ENCODE measurements around the gene LRRC10.

The LRRC10 gene

DNA sequence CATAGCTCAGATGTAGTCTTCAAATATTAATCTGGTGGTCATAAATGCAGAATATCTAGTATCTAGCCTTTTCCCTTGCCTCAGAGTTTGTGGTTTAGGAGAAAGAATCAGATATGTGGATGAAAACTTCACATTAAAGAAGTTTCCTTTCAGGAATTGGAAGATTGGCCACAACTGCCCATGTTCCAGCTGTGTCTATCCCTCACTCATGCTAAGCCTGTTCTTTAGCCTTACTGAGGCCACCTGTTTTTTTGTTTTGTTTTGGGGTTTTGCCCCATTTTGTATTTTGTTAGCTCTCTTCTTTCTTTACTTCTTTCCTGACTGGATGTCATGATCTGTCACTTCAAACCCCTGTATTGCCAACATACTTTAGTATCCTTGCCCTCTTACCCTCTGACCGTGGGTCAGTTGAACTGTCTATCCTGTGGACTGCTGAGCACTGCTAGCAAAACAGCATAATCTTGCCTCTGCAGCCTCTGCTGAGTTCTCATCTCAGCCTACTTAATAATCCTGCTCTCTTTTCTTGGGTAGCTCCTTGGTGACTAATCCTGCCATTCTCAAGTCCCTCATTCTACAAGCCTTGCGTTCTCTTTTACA is 47.4 kb downstream of the LRRC10 start:
- no peak overlapping the region for H3K9ac ChIP-seq (ENCODE audit: low read length)
- H3K9me3 ChIP-seq (ENCODE audit: low read length) = no peaks in the 10 kb centered on the region
- no peaks in the 10 kb centered on the region for H3K4me1 ChIP-seq (ENCODE audit: insufficient read depth, low read length)
- no peaks in the 10 kb centered on the region for H3K27me3 ChIP-seq (ENCODE audit: control insufficient read depth in 1 of 2, insufficient read depth in 2 of 2, low read length in 2 of 2)
- no peak overlapping the region for H3K27ac ChIP-seq (ENCODE audit: low read depth, low read length)
- H3K4me3 ChIP-seq (ENCODE audit: low read depth in 1 of 2, low read length in 2 of 2) = no peak overlapping the region
- H3K36me3 ChIP-seq (ENCODE audit: insufficient read depth, low read length) = peaks cover 5% of the 10 kb centered on the region
